Stimulated activated CD8-positive, alpha-beta memory T cell treated with anti-CD3 and anti-CD28 coated beads, Interleukin-15, amount 100 ng/mL, for 24 hours (primary cell): ENCODE data around the gene VSIG2.
"Not testable (repeated sequence)": the region's sequence is repeated elsewhere in the genome, so short reads cannot be mapped to it uniquely, and the experiment has no call there.

ENCODE experiments used
- DNase-seq: peaks from one replicate; pipeline ENCODE4 v3.0.0-alpha.2; 2020; ENCODE audit warnings: low read depth

Gene VSIG2, protein sequence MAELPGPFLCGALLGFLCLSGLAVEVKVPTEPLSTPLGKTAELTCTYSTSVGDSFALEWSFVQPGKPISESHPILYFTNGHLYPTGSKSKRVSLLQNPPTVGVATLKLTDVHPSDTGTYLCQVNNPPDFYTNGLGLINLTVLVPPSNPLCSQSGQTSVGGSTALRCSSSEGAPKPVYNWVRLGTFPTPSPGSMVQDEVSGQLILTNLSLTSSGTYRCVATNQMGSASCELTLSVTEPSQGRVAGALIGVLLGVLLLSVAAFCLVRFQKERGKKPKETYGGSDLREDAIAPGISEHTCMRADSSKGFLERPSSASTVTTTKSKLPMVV

DNA sequence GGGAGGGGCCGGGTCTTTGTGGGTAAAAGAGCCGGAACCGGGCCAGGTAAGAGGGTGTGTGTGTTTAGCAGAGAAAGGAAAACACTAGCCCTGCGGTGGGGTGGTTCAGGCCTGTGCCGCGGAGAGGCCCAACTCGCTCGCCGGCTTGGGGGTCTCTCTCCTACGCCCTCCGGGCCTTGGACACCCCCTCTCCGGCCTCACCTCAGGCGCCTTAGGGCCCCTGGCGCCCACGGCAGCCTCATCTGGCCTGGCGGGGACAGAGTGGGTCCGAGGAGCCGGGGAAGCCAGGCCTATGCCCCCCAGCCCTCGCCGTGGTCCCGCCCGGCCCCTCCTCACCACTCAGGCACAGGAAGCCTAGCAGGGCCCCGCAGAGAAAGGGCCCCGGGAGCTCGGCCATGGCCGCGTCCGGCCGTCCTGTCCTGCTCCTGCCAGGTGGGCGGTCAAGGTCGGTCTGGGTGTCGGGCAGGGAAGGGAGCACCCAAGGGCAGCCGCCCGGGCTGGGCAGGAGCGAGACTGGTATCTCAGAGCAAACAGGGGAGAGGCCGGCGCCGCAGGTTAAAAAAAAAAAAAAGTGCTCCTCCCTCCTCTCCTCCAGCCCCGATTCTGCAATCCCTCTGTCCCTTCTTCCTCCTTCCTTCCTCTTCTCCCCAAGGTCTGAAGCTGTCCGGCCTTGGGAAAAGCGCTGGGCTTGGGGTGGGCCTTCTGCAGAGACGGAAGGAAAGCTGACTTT is at the start of gene VSIG2:
Gene VSIG2, minus strand, starts transcription at position 515 of the 730 bp plus-strand sequence. Its CDS starts 118 bp downstream, at position 397.
- DNase-seq = no peak

DNA sequence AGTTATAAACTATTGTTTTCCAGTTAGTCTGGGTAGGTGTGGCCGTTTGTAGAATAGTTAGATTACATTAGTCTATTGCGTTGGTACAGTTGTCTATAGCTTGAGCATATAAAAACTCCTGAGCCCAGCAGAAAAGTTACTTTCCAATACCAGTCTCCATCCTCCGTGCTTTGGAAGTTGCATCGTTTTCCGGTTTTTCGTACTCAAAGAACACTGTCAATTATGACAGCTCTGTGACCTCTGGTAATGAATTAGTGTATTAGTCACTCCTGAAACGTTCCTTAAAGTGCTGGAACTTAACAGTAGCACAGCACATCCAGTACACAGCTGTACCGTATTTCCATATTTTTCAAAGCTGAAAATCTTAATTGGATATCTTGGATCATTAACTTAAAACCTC is 49.0 kb upstream of the VSIG2 start:
- DNase-seq = no peak

DNA sequence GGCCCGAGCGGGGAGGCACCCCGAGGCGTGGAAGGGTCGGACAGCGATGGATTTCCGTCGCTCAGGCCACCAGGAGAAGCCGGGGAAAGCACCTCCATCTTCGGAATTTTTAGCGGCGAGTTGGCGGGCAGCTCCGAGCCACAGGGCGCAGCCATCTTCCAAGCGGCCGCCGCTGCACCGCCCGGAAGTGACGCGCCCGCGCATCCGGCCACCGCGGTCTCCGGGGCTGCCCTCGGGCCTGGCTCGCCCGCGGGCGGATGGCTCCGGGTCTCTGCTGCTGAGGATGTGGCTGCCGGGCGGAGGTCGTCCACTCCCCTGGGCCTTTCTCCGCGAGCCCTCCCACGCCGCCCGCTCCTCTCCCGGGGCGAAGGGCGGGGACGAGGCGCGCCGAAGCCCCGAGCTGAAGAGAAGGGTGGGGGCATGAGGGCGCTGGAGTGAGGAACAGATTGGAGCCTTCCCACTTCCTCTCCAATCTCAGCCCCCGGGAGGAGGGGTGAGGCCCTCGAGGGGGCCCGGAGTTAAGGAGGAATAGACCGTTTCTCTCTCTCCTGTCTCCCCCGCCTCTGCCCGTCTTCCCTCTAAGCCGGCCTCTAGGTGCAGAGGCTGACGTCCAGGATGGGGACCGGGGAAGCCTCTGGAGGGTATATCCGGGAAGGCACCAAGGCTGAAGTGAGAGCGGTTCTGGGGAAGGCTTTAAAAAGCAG is 48.3 kb upstream of the VSIG2 start, which contains the start of gene MSANTD2:
Gene MSANTD2, minus strand, starts transcription at position 181 of the 704 bp plus-strand sequence. Its CDS starts 26 bp downstream, at position 155.
- DNase-seq = peak; percentile 67

DNA sequence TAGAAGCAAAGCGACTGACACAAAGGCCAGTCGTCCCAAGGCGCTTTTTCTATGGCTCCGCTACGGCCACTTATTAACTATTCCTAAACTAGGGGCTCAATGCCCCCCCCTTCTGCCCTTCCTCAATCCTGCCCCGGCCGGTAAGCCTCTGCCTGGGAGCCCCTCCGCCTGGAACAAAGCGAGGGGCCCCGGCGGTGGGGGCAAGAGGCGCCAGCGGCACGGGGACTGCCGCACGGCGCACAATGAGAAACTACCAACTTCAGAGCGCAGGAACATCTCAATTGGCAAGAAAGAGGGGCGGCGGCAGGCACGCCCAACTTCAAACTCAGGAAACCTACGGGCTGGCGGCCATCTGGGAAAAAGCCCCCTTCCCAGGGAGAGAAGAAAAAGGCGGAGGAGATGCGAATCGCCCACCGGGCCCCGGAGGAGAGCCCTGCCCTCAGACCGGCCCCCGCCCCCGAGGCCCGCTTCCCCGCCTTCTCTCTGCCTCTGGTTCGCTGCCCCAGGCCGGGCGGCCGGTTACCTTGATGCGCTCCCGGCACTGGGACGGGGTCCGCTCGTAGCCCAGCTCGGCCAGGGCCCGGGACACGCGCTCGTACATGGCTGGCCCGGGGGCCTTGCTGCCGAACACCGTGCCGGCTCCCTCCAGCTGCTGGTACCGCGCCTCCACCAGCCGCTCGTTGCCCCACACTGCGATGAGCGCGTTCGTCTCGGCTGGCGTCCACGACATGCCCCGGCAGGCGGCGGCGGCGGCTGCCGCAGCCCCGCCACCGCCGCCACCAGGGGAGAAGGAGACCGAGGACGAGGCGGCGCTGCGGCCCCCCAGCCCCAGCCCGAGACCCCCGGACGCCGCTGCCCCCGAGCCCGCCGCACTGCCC is 47.5 kb upstream of the VSIG2 start:
- DNase-seq = peak; percentile 15

DNA sequence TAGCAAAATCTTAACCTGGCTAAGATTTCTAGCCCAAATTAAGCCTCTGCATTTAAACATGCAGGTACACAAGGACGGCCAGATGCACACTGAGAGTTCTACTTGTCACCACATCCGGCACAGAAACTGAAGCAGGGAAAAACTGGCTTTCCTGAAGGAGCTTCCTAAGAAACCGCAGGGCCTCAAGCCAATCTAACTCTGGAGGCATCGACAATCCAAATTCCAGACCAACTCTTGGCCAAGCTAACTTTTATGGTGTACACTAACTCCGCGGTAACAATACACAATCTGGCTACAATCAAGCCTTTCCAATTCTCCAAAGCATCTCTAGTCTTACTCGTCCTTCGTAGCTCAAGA is 46.9 kb upstream of the VSIG2 start:
- DNase-seq = no peak

GRCh38 chr11:124796312-124796711 is 44.3 kb upstream of the VSIG2 start:
- no peak for DNase-seq

- DNase-seq = no peak
These were observed 41.6 kb upstream of the VSIG2 start for GRCh38 chr11:124793466-124794278.

DNA sequence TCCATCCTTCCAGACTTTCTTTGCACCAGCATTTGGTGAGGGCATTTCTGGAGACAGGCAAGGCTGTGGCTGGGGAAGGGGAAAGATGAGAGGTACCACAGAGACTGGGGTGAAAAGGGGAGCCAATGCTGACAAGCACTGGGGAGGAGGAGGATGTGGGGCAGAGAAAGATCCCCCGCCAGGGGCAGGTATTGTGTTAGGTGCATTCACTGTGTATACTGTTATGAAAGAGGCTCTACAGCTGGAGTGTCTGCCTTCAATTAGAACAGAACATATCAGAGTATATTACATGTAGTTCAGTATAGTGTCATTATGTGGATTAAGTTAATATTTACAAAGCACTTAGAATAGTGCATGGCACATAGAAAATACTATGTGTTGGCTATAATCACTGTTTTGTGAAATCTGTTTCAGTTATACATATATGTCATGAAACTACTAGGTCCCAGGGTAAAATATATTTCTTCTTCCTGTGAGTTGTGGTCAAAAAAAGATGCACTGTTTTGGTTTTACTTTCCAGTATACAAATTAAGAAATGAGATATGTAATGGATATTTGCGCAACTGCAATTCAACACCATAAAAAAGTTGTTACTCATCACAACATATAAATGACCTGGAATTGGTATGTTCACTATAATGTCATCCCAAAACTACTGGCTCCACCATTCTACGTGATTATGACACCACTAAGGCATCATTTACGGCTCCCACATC is 39.7 kb upstream of the VSIG2 start:
- DNase-seq = no peak

GRCh38 chr11:124788521-124788920 is 36.5 kb upstream of the VSIG2 start:
- no peak for DNase-seq

GRCh38 chr11:124784051-124784450 is 32.0 kb upstream of the VSIG2 start:
- DNase-seq = no peak

GRCh38 chr11:124783002-124783401 is 30.9 kb upstream of the VSIG2 start:
- no peak for DNase-seq

DNA sequence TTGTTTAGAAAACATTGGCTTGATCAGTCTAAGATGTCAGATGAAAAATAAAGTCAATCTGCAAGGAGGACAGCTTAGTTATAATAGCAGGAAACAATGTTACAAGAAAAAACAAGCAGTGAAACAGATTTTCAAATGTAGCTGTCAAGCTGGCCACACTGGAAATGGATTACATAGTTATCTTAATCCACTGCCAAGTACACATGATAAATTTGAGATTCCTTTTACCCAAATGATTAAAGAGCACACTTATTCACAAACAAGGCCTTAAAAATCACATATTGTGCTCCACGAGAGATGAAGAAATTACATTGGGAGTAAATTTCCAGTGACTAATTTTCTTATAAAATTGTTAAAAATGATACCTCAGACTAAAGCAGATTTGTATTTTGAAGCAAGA is 27.5 kb upstream of the VSIG2 start:
- no peak for DNase-seq

- DNase-seq = no peak
These were observed 26.2 kb upstream of the VSIG2 start for GRCh38 chr11:124778281-124778680.

DNA sequence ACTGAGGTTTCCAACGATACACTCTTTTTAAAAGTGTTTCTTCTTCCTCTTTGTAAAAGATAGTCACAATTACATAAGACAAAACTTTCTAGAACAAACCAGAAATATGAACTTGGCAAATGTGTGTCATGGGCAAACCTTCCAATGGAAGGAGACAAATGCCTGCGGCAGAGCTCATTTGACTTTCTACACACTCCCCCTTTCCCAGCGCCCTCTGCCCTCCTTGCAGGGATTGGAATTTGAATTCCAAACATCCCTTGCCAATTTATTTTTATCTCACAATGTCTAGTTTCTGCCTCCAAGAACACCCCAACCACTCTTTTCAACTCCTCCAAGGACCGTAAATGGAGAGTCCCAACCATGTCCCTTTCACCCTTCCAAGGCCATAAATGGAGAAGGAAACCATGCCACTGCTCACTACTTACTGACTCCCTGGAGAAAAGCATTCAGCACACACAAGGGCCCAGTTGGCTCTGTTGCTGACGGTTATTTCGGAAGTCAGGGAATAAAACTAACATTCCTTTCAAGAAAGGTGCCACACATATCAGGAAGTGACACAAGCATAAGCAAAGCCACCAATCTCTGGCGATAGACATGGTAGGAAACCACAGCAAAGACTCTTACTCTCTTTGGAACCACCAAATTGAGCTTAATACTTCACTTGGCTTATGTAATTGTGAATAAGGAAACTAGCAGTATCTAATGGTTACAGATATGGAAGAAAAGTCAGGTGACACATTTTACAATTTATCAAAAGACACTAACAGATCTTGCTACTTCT is 25.0 kb upstream of the VSIG2 start:
- no peak for DNase-seq

DNA sequence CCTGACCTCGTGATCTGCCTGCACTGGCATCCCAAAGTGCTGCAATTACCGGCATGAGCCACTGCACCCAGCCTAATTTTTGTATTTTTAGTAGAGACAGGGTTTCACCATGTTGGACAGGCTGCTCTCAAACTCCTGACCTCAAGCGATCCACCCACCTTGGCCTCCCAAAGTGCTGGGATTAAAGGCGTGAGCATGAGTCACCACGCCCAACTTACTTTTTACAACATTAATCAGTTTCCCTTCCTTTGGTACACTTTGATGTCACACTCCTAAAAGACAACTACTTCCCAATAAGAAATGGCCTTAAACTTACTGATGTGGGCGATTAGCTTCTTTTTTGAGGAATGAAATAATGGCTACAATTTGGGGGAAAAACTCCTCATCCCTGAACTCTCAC is 18.9 kb upstream of the VSIG2 start:
- DNase-seq = not testable (repeated sequence)

- no peak for DNase-seq
These were observed 18.0 kb upstream of the VSIG2 start for GRCh38 chr11:124769806-124770774.

GRCh38 chr11:124768914-124769313 is 16.9 kb upstream of the VSIG2 start:
- DNase-seq = no peak

DNA sequence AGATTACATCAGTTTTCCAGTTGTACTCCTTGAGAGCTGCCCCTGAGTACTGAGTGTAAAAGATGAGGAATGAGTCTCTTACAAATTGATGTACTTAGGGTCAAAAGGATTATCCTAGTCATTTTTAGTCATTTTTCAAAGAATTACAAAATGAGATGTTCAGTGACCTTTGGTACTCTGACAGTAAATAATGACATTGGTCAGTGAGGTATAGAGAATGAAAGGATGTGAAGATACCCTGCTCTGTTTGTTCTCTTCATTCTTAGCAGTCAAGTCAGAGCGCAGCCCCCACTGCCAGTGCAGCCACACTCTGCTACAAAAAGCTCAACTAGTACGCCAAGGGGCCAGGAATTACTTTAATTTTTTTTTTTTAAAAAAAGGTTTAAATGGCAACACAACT is 14.1 kb upstream of the VSIG2 start:
- DNase-seq = no peak
